Measurements from ENCODE around the gene FAM131A. TPM values are rescaled to one million over a fixed set of nuclear protein-coding genes. Genes with fewer than 3 reads are reported as not detected.

Gene FAM131A
- total RNA-seq, 1 experiment from 2014 or later: 12.9 TPM

GRCh38 chr3:184349563-184350470, 12.4 kb downstream of the FAM131A start:
- CTCF ChIA-PET: no interaction called here
- Mint-ChIP-seq H3K4me1 (ENCODE audit: insufficient read depth, unreplicated experiment) (peaks cover 7% of the 10 kb centered on the region), H3K36me3 (ENCODE audit: insufficient read depth, unreplicated experiment) (peaks cover 27% of the 10 kb centered on the region), H3K27me3 (ENCODE audit: insufficient read depth, unreplicated experiment) (no peaks in the 10 kb centered on the region), H3K27ac (ENCODE audit: low read depth, unreplicated experiment) (no peak overlapping the region), H3K9me3 (ENCODE audit: unreplicated experiment) (no peaks in the 10 kb centered on the region), H3K4me3 (ENCODE audit: unreplicated experiment) (no peak overlapping the region)
- no TSS peak for BruUV-seq (replicated peaks)
- no peak for DNase-seq (ENCODE audit: unreplicated experiment)
- intact Hi-C loops (cut with micrococcal nuclease): no loop called here
- POLR2A ChIA-PET: no interaction called here
- TF ChIP-seq CTCF (IDR thresholded peaks at IDR 0.05; ENCODE audit: unreplicated experiment): no peak

- no peak overlapping the region for H3K4me3 Mint-ChIP-seq (ENCODE audit: unreplicated experiment)
- BruUV-seq (replicated peaks): no TSS peak
- H3K4me1 Mint-ChIP-seq (ENCODE audit: insufficient read depth, unreplicated experiment): peaks cover 4% of the 10 kb centered on the region
- no peak for DNase-seq (ENCODE audit: unreplicated experiment)
- no peak for TF ChIP-seq CTCF (IDR thresholded peaks at IDR 0.05; ENCODE audit: unreplicated experiment)
- POLR2A ChIA-PET: interaction anchor here (0.8 kb wide), 1 partner anchor 11 kb away, joined by 3 read pairs; the partner anchor contains the start of genes CLCN2 and POLR2H
- H3K36me3 Mint-ChIP-seq (ENCODE audit: insufficient read depth, unreplicated experiment): peaks cover 23% of the 10 kb centered on the region
- H3K27me3 Mint-ChIP-seq (ENCODE audit: insufficient read depth, unreplicated experiment): no peaks in the 10 kb centered on the region
- intact Hi-C loops (cut with micrococcal nuclease): no loop called here
- H3K9me3 Mint-ChIP-seq (ENCODE audit: unreplicated experiment): no peaks in the 10 kb centered on the region
- H3K27ac Mint-ChIP-seq (ENCODE audit: low read depth, unreplicated experiment): no peak overlapping the region
- CTCF ChIA-PET: interaction anchor here (1.6 kb wide), 1 partner anchor 11 kb away, joined by 4 read pairs; the partner anchor contains the start of genes CLCN2 and POLR2H
Observed at GRCh38 chr3:184350618-184351017, 13.2 kb downstream of the FAM131A start.

- BruUV-seq (replicated peaks): no TSS peak
Observed at GRCh38 chr3:184351511-184352148, 14.2 kb downstream of the FAM131A start.

More at GRCh38 chr3:184351511-184352148, 14.2 kb downstream of the FAM131A start:
- no peak for DNase-seq (ENCODE audit: unreplicated experiment)
- Mint-ChIP-seq H3K4me3 (ENCODE audit: unreplicated experiment) (no peak overlapping the region), H3K27ac (ENCODE audit: low read depth, unreplicated experiment) (no peak overlapping the region), H3K4me1 (ENCODE audit: insufficient read depth, unreplicated experiment) (no peaks in the 10 kb centered on the region), H3K27me3 (ENCODE audit: insufficient read depth, unreplicated experiment) (no peaks in the 10 kb centered on the region), H3K9me3 (ENCODE audit: unreplicated experiment) (no peaks in the 10 kb centered on the region), H3K36me3 (ENCODE audit: insufficient read depth, unreplicated experiment) (peaks cover 15% of the 10 kb centered on the region)
- intact Hi-C loops (cut with micrococcal nuclease): no loop called here
- CTCF ChIA-PET: interaction anchor here (0.7 to 1.6 kb wide), 3 partner anchors 10 to 1300 kb away, joined by 3 to 4 read pairs (median 3); partner anchors contain the start of genes CLCN2 and POLR2H
- no peak for TF ChIP-seq CTCF (IDR thresholded peaks at IDR 0.05; ENCODE audit: unreplicated experiment)
- POLR2A ChIA-PET: interaction anchor here (0.8 kb wide), 1 partner anchor 10 kb away, joined by 3 read pairs; the partner anchor contains the start of genes CLCN2 and POLR2H

All from MCF 10A (cell line).